Germinal center (tissue), 1 donor: ENCODE results near the gene TNS2.
A peak's percentile ranks its signal among the peaks of the same experiment; 100 is the strongest.
"Not testable (repeated sequence)": the region's sequence is repeated elsewhere in the genome, so short reads cannot be mapped to it uniquely, and the experiment has no call there.

Source experiments
- DNase-seq: peaks from one replicate; pipeline ENCODE4 v3.0.0; 2012; ENCODE audit warnings: mixed read lengths, low spot score

TNS2 gene

DNA sequence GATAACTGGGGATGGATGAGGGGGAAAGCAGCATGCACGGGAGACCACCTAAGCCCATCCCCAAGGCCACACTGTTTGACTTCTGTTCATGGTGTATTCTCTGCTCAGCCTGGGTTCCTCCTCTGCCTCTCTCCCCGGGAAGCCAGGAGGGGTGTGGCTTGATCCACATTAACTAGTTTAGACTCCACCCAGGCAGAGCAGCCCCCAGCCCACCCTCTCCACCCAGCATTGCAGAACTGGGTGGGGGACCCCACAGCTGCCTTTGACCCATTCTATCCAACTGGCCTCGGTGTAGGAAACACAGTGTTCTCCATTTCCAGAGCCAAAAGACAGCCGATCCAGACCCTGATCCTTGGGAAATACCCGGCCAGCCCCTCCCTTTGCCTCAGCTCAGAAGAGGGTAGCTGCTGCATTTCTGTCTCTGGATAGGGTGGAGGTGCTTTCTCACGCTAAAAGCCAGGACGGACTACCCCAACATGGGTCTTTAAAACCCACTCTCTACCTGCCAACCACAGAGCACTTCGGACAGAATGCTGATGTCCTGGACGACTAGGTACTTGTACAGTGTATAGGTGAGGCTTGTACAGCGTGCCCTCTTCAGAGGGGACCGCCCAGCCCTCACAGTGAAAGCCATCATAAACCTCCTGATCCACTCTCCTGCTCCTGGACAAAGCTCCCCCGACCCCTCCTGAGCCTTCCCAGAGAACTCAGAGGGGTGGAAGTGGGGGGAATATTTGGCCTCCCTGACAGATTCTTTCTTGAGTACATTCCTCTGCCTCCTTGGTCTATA lies 20.0 kb downstream of the TNS2 start:
- DNase-seq, result no peak

DNA sequence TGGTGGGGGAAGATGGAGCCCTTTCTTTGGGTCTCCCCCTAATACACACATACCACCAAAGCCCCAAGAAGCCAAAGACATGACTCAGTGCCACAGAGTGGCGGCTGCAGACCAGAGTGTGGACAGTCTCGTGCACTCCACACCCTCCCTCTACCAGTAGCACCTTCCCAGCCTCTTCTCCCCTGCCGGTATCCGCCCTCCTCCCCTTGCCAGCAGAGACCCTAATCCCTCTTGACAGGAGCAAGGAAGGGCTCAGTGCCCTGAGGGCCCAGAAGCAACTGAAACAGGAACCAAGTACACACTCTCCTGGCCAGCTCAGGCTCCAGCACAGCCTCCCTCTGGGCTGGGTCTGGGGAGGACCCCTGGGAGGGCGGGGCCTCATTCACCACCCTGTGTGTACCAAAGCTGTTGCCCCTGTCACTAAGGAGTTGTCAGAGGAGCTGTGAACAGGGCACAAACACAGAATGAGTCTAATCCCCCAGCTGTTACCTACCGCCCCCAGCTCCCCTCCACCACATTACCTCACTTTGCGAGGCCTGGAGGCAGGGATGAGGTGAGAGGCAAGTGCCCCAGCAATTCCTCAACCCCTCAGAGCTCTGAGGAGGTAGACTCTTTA lies 21.1 kb downstream of the TNS2 start:
- DNase-seq, result no peak

DNA sequence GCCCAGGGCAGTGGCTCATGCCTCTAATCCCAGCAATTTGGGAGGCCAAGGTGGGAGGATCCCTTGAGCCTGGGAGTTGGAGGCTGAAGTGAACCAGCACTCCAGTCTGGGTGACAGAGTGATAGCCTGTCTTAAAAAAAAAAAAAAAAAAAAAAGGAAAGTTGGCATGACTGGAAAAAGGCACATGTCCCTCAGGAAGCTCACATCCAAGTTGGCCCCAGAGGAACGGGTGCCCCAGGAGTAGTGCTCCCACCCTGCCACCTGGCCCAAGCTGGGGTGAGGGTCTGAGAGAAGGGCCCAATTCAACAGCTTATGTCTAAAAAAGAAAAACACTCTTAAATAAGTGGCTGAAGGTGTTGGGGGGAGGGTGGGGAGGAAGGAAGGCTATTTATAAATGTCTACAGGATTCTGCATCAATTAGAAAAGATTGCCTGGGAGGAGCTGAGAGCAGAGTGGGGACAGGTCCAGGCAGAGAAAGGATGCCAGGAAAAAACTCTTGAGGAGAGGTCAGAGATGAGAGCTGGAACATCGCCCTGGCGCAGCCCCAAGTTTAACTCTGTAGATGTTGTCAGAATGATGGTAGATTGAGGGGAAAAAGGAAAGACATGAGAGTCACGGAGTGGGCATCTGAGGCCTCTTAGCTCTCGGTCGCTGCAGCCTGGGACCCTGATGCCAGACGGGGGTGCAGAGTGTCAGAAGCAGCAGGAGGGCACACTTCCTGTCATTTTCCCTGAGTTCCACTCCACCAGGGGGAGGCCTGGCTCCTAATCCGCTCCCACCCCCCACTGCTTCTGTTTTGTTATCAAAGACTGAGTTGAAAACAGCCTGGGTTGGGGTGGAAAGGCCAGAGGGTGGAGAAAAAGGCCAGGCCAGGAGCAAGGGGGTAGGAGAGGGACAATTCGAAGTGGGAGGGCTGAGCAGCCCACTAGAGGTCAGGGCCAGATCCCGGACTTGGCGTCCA lies 22.0 kb downstream of the TNS2 start:
- DNase-seq, result no peak

DNA sequence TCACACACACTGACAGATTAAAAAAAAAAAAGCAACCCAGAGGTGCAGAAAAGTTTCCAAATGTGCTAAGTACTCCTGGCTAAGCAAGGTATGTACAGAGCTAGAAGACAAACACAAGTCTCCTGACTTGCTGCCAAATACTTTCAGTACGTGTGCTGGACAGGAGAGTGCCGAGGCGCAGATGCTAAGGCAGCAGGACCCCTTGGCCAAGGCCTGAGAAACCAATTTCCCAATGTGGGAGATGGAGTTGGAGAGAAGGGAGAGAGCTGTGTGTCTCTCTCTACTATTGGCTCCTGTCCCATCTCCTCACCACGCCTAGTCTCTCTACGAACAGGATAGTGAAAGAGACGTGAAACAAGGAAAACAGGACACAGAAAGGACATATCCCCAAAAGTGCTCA lies 24.0 kb downstream of the TNS2 start:
- no peak for DNase-seq

GRCh38 chr12:53074283-53074998 lies 24.6 kb downstream of the TNS2 start:
- no peak for DNase-seq

DNA sequence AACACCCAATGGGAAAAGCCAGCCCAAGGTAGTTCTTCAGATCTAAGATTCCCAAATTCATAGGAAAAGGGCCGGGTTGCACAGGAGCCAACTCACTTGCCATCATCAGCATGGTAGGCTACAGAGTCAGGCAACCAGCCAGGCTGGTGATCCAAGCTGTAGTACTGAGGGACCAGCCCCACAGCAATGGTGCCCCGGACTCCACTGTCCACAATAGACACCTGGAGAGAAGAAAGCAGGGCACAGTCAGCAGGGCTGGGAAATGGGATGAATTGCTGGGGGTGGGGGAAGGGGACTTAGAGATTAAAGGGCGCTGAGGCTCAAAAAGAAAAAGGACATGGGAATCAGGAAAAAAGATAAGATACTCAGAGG lies 25.1 kb downstream of the TNS2 start:
- no peak for DNase-seq

DNA sequence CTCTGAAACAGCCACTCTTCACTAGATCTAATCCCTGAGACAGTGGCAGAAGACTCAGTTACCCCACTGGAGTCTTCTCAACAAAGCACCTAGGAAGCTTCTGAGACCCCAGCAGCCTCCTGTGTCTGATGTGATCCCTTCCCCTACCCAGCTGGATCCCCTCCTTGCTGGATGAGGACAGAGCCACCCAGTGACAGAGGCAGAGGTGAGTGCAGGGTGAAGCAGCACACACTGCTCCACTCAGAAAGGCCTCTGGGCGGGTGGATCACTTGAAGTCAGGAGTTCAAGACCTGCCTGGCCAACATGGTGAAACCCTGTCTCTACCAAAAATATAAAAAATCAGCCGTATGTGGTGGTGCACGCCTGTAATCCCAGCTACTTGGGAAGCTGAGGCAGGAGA lies 26.6 kb downstream of the TNS2 start:
- no peak for DNase-seq

- DNase-seq, result no peak
Observed at GRCh38 chr12:53077030-53077429, 27.2 kb downstream of the TNS2 start.

GRCh38 chr12:53078425-53079225 lies 28.8 kb downstream of the TNS2 start:
- peak; percentile 72 for DNase-seq

DNA sequence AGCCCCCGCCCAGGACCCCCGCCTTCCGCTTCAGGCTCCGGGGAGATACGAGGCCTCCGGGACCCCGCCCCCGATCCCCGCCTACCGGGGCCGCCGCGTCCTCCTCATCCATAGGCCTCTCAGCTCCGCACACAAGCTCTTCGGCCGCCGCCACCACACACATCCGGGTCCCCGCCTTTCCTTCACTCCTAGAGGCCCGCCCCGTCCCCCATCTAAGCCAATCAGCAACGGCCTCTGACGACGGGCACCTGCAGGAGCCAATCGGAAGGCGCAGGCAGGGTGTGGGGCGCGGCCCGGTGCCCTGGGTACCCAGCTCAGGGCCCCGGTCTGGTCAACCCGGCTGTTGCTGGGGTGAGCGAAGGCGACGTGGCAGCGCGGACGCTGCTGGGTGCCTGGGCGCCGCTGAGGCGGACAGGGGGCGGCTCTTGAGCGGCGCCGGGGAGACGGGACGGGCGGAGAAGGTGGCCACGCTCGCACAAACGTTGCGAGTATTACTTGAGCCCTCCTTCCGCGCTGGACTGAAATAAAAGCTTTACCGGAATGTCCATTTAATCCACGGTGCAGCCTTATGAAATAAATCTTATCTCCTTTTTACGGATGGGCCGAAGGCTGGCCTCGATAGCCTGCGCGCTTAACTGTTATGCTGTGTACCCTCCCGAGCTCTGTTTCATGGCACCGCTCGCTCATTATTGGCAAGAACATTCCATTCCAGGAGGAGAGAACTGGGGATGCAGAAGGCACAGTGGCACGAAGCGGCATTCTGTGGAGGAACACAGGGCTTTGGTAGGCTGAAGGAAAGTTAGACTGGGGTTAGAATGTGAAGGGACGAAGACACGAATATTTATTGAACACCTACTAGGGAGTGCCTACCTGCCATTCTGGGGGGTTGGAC lies 29.6 kb downstream of the TNS2 start, which contains the start of gene SPRYD3:
Gene SPRYD3 (minus strand): TSS at position 165 of the 892 bp plus-strand sequence. CDS start 57 bp downstream, at position 108.
- peak; percentile 100 for DNase-seq

DNA sequence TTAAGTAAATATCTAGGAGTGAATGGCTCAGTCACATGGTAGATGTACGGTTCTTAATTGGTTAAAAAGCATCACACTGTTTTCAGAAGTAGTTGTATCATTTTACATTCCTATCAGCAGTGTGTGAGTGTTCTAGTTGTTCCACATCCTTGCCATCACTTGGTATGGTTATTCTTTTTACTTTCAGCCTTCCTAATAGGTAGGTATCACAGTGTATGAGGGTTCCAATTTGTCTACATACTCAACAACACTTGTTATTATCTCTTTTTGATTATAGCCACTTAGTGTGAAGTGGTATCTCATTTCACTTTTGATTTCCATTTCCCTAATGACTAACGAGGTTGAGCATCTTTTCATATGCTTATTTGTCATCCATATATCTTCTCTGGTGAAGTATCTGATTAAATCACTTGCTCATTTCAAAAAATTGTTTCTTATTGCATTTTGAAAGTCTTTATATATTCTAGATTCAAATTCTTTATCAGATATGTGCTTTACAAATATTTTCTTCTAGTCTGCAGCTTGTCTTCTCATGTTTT lies 32.8 kb downstream of the TNS2 start:
- DNase-seq, result no peak

- no peak for DNase-seq
Observed at GRCh38 chr12:53086361-53086760, 36.5 kb downstream of the TNS2 start.

DNA sequence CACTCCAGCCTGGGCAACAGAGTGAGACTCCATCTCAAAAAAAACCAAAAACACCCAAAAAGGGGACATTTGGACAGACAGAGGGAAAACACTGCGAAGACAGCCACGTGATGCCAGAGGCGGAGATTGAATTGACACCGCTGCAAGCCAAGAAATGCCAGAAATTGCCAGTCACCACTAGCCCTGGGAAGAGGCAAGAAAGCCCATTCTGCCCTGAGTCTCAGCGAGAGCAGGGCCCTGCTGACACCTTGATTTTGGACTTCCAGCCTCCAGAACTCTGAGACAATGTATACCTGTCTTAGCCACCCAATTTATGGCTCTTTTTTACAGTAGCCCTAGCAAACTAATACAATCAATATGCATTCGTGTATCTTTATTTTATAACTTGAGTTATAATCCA lies 40.2 kb downstream of the TNS2 start:
- DNase-seq, result no peak

GRCh38 chr12:53090554-53090953 lies 40.7 kb downstream of the TNS2 start:
- no peak for DNase-seq

DNA sequence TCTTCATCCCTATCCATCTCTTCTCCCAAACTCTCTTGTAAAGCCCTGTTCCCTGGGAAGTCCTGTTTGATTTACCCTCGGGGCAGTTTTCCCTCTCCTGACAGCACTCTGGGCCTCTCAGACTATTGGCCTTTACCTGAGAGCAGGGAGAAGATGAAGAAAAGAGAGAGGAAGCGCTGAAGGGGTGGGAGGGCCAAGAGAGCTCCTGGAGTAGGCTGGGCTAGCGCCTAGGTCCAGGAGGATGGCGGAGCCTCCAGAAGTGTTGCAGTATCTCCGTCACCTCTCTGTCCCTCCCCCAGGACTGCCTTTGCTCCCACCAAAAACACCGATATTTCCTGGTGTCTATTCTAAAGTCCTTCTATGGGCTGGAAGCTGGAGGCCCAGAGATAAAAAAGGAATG lies 41.9 kb downstream of the TNS2 start:
- DNase-seq, result no peak

DNA sequence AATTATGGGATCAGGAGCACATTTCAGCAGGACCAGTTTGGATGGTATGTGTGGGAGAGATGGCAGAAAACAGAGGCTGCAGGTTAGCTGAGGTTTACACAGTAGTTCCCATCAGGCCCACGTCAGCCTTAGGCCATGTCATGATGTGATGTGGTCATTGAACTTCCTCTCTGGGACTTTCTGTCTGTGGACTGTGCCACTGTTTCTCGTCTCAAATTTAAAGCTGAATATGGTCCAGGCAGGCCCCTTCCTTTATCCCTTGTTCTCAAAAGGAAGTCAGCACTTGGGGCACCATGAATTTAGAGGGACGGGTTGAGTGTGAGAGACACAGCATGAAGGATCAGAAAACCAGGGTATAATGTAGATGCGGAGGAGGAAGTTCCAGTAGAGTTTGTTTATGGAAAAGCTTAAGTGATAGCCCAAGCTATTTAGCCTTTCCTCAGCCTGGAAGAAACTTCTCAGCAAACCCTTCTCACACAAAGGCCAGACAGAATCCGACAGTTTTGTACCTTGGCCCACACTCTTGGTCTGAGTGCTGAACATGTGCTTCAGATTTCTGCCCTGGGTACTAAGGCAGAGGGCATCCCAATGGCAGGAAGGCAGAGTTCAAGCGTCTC lies 44.0 kb downstream of the TNS2 start:
- DNase-seq, result no peak

GRCh38 chr12:53094394-53094787 lies 44.5 kb downstream of the TNS2 start:
- no peak for DNase-seq

DNA sequence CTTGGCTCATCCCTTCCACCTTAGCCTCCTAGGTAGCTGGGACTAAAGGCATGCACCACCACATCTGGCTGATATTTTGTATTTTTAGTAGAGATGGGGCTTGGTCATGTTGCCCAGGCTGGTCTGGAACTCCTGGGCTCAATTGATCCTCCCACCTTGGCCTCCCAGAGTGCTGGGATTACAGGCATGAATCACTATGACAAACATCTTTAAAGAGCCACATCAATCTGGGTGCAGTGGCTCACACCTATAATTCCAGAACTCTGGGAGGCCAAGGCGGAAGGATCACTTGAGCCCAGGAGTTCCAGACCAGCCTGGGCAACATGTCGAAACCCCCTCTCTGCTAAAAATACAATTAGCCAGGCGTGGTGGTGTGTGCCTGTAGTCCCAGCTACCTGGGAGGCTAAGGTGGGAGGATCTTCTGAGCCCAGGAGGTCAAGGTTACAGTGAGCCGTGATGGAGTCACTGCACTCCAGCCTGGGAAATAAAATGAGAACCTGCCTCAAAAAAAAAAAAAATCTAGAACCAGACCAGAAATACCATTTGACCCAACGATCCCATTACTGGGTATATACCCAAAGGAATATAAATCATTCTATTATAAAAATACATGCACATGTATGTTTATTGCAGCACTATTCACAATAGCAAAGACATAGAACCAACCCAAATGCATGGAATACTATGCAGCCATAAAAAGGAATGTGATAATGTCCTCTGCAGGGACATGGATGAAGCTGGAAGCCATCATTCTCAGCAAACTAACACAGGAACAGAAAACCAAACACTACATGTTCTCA lies 45.1 kb downstream of the TNS2 start:
- DNase-seq, result not testable (repeated sequence)

DNA sequence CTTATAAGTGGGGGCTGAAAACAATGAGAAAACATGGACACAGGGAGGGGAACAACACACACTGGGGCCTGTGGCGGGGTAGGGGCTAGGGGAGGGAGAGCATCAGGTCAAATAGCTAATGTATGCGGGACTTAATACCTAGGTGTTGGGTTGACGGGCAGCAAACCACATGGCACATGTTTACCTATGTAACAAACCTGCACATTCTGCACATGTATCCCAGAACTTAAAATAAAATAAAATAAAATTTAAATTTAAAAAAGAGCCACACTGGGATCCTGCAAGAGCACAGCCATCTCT lies 45.7 kb downstream of the TNS2 start:
- DNase-seq, result not testable (repeated sequence)
